ENCODE data around the gene NFKBIE. TPM values are rescaled to one million over a fixed set of nuclear protein-coding genes. Genes with fewer than 3 reads are reported as not detected.

Gene NFKBIE
- total and polyA plus RNA-seq, 2 of the 13 experiments (the other 11 are each of a cell fraction or from before 2014, with no cell fraction given), result 6.7 to 14.5 TPM

DNA sequence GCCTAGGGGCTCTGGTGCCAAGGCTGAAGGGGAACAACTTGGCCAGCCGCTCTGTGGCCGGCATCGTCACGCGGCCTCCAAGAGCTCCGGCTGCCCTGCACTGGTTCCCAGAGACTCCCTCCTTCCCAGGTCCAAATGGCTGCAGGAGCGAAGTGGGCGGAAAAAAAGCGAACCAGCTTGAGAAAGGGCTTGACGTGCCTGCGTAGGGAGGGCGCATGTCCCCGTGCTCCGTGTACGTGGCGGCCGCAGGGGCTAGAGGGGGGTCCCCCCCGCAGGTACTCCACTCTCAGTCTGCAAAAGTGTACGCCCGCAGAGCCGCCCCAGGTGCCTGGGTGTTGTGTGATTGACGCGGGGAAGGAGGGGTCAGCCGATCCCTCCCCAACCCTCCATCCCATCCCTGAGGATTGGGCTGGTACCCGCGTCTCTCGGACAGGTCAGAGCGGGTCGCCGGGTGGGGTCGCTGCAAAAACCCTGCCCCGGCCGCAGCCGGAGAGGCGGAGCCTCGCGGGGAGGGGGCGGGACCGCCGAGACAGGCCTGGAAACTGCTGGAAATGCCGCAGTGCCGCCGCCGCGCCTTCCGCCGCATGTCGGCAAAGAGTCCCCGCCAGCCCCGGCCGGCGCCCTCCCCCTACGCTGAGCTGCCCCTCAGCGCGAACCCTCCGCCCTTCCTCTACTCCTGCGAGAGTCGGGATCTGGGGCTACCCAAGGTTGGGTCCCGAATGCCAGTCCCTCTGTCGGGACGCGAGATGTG lies 19.3 kb downstream of the NFKBIE start (continued):
- TF ChIP-seq, protein P1, sequence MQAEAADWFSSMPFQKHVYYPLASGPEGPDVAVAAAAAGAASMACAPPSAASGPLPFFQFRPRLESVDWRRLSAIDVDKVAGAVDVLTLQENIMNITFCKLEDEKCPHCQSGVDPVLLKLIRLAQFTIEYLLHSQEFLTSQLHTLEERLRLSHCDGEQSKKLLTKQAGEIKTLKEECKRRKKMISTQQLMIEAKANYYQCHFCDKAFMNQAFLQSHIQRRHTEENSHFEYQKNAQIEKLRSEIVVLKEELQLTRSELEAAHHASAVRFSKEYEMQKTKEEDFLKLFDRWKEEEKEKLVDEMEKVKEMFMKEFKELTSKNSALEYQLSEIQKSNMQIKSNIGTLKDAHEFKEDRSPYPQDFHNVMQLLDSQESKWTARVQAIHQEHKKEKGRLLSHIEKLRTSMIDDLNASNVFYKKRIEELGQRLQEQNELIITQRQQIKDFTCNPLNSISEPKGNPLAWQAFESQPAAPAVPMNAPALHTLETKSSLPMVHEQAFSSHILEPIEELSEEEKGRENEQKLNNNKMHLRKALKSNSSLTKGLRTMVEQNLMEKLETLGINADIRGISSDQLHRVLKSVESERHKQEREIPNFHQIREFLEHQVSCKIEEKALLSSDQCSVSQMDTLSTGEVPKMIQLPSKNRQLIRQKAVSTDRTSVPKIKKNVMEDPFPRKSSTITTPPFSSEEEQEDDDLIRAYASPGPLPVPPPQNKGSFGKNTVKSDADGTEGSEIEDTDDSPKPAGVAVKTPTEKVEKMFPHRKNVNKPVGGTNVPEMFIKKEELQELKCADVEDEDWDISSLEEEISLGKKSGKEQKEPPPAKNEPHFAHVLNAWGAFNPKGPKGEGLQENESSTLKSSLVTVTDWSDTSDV (CRISPR knock-in tag; IDR thresholded peaks at IDR 0.05), result peak; percentile 16; the same call in 1 of the 2 replicates
- TF ChIP-seq, protein P2, sequence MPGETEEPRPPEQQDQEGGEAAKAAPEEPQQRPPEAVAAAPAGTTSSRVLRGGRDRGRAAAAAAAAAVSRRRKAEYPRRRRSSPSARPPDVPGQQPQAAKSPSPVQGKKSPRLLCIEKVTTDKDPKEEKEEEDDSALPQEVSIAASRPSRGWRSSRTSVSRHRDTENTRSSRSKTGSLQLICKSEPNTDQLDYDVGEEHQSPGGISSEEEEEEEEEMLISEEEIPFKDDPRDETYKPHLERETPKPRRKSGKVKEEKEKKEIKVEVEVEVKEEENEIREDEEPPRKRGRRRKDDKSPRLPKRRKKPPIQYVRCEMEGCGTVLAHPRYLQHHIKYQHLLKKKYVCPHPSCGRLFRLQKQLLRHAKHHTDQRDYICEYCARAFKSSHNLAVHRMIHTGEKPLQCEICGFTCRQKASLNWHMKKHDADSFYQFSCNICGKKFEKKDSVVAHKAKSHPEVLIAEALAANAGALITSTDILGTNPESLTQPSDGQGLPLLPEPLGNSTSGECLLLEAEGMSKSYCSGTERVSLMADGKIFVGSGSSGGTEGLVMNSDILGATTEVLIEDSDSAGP (CRISPR knock-in tag; IDR thresholded peaks at IDR 0.05; ENCODE audit: borderline replicate concordance), result peak; percentile 99
- TF ChIP-seq MTA3 (CRISPR knock-in tag; IDR thresholded peaks at IDR 0.05), result no peak
- TF ChIP-seq, protein P3, sequence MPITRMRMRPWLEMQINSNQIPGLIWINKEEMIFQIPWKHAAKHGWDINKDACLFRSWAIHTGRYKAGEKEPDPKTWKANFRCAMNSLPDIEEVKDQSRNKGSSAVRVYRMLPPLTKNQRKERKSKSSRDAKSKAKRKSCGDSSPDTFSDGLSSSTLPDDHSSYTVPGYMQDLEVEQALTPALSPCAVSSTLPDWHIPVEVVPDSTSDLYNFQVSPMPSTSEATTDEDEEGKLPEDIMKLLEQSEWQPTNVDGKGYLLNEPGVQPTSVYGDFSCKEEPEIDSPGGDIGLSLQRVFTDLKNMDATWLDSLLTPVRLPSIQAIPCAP (CRISPR knock-in tag; IDR thresholded peaks at IDR 0.05; ENCODE audit: low read depth), result no peak
- TF ChIP-seq ZNF20 (CRISPR knock-in tag; IDR thresholded peaks at IDR 0.05), result 0 out of 2 replicates have a peak, but pooled peaks have one; percentile 85
- TF ChIP-seq, protein P4, sequence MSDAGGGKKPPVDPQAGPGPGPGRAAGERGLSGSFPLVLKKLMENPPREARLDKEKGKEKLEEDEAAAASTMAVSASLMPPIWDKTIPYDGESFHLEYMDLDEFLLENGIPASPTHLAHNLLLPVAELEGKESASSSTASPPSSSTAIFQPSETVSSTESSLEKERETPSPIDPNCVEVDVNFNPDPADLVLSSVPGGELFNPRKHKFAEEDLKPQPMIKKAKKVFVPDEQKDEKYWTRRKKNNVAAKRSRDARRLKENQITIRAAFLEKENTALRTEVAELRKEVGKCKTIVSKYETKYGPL (CRISPR knock-in tag; IDR thresholded peaks at IDR 0.05), result 0 out of 2 replicates have a peak, but pooled peaks have one; percentile 67
- TF ChIP-seq, protein P5, sequence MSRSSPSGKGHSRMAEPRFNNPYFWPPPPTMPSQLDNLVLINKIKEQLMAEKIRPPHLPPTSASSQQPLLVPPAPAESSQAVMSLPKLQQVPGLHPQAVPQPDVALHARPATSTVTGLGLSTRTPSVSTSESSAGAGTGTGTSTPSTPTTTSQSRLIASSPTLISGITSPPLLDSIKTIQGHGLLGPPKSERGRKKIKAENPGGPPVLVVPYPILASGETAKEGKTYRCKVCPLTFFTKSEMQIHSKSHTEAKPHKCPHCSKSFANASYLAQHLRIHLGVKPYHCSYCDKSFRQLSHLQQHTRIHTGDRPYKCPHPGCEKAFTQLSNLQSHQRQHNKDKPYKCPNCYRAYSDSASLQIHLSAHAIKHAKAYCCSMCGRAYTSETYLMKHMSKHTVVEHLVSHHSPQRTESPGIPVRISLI (CRISPR knock-in tag; IDR thresholded peaks at IDR 0.05; ENCODE audit: borderline replicate concordance), result peak; percentile 76
- no peak for TF ChIP-seq EHMT2 (IDR thresholded peaks at IDR 0.05; ENCODE audit: borderline replicate concordance, low read depth, low read length)
- TF ChIP-seq, protein P6, sequence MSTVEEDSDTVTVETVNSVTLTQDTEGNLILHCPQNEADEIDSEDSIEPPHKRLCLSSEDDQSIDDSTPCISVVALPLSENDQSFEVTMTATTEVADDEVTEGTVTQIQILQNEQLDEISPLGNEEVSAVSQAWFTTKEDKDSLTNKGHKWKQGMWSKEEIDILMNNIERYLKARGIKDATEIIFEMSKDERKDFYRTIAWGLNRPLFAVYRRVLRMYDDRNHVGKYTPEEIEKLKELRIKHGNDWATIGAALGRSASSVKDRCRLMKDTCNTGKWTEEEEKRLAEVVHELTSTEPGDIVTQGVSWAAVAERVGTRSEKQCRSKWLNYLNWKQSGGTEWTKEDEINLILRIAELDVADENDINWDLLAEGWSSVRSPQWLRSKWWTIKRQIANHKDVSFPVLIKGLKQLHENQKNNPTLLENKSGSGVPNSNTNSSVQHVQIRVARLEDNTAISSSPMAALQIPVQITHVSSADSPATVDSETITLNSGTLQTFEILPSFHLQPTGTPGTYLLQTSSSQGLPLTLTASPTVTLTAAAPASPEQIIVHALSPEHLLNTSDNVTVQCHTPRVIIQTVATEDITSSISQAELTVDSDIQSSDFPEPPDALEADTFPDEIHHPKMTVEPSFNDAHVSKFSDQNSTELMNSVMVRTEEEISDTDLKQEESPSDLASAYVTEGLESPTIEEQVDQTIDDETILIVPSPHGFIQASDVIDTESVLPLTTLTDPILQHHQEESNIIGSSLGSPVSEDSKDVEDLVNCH (CRISPR knock-in tag; IDR thresholded peaks at IDR 0.05), result no peak
- TF ChIP-seq, protein P7, sequence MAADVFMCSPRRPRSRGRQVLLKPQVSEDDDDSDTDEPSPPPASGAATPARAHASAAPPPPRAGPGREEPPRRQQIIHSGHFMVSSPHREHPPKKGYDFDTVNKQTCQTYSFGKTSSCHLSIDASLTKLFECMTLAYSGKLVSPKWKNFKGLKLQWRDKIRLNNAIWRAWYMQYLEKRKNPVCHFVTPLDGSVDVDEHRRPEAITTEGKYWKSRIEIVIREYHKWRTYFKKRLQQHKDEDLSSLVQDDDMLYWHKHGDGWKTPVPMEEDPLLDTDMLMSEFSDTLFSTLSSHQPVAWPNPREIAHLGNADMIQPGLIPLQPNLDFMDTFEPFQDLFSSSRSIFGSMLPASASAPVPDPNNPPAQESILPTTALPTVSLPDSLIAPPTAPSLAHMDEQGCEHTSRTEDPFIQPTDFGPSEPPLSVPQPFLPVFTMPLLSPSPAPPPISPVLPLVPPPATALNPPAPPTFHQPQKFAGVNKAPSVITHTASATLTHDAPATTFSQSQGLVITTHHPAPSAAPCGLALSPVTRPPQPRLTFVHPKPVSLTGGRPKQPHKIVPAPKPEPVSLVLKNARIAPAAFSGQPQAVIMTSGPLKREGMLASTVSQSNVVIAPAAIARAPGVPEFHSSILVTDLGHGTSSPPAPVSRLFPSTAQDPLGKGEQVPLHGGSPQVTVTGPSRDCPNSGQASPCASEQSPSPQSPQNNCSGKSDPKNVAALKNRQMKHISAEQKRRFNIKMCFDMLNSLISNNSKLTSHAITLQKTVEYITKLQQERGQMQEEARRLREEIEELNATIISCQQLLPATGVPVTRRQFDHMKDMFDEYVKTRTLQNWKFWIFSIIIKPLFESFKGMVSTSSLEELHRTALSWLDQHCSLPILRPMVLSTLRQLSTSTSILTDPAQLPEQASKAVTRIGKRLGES (CRISPR knock-in tag; IDR thresholded peaks at IDR 0.05; ENCODE audit: borderline replicate concordance), result peak; percentile 32; the same call in 1 of the 2 replicates
- no peak for TF ChIP-seq ZNF230 (CRISPR knock-in tag; IDR thresholded peaks at IDR 0.05)
- TF ChIP-seq GPN1 (CRISPR knock-in tag; IDR thresholded peaks at IDR 0.05; ENCODE audit: borderline replicate concordance), result no peak
- peak; percentile 86; the same call in 1 of the 2 replicates for TF ChIP-seq MBNL3 (CRISPR knock-in tag; conservative IDR thresholded peaks at IDR 0.05)
- TF ChIP-seq NFE2L1 (CRISPR knock-in tag; IDR thresholded peaks at IDR 0.05; ENCODE audit: borderline replicate concordance), result peak; percentile 91

Measured in HepG2 (cell line).